HepG2 (cell line): ENCODE measurements around the gene LSR. TPM values are rescaled to one million over a fixed set of nuclear protein-coding genes. Genes with fewer than 3 reads are reported as not detected.
A peak's percentile ranks its signal among the peaks of the same experiment; 100 is the strongest.

Experiments used
- ATAC-seq: fragments of 200-7000 bp; cut with Tn5 transposase; 3 replicates; pipeline ENCODE4 v1.9.1; 2020; ENCODE audit warnings: mild to moderate bottlenecking, moderate library complexity
- BruUV-seq: library from RNA; stranded (reverse); fragments of 400-500 nt; replicated peaks from 2 replicates; lab custom pipeline; 2021; lab: Mats Ljungman, UMichigan
- CTCF ChIA-PET: fragments of 300-600 bp; formaldehyde crosslinking; extraction: SDS; loops from one replicate; lab custom pipeline; 2021; ENCODE audit warnings: low total read pairs, inconsistent platforms, low intra/inter-chr PET ratio; lab: Yijun Ruan, JAX
- POLR2A ChIA-PET: fragments of 350-600 bp; sonication (Branson Sonifier 250); formaldehyde crosslinking; loops from one replicate; lab custom pipeline; 2020; ENCODE audit warnings: antibody characterized with exemption, inconsistent platforms; lab: Yijun Ruan, JAX
- DNase-seq: peaks from one replicate; pipeline ENCODE4 v3.0.0-alpha.2; 2015; ENCODE audit warnings: low spot score
- FAIRE-seq: peaks from 3 replicates; lab custom pipeline; 2011; peaks lifted over from hg19 to GRCh38; lab: Jason Lieb, UNC
- H2AFZ ChIP-seq: one replicate; pipeline ENCODE4 v1.6.1; 2011; ENCODE audit warnings: low read length, inconsistent platforms
- H3K27ac ChIP-seq: fragments of 300-600 bp; 3 replicates; pipeline ENCODE4 v1.8.0; 2011; ENCODE audit warnings: mixed run types, mild to moderate bottlenecking, mixed read lengths, low read length, inconsistent platforms; ENCODE audit not compliant: insufficient read depth; ENCODE audit errors: extremely low read length
- H3K27me3 ChIP-seq, 2 experiments: fragments of 200-600 bp in 1 of 2; 2 replicates in 1 of 2; 3 replicates in 1 of 2; pipeline versions ENCODE4 v1.6.0 to v1.8.0; 2011; ENCODE audit warnings: low read length in 2 of 2, mild to moderate bottlenecking in 2 of 2, moderate library complexity in 2 of 2, inconsistent platforms in 1 of 2; ENCODE audit not compliant: insufficient read depth in 2 of 2, control insufficient read depth in 1 of 2
- H3K36me3 ChIP-seq, 2 experiments: fragments of 200-600 bp in 1 of 2; replicated peaks in 1 of 2; 2 replicates in 1 of 2; 3 replicates in 1 of 2; pipeline versions ENCODE4 v1.5.1 to v1.8.0; 2011; ENCODE audit warnings: low read length in 2 of 2, inconsistent platforms in 1 of 2; ENCODE audit not compliant: insufficient read depth in 2 of 2, control insufficient read depth in 1 of 2
- H3K4me1 ChIP-seq: 2 replicates; pipeline ENCODE4 v1.5.1; 2012; ENCODE audit warnings: low read length, inconsistent platforms; ENCODE audit not compliant: insufficient read depth
- H3K4me2 ChIP-seq: 2 replicates; pipeline ENCODE4 v1.6.0; 2011; ENCODE audit warnings: low read depth, low read length, inconsistent platforms
- H3K4me3 ChIP-seq, 3 experiments: fragments of 200-600 bp in 1 of 3; sonication (generic), shearing (Covaris generic) in 1 of 3; replicated peaks in 1 of 3; 2 replicates each; pipeline ENCODE4 v1.5.1; 2011 to 2016; ENCODE audit warnings: low read length in 3 of 3, inconsistent platforms in 2 of 3, low read depth in 2 of 3, mild to moderate bottlenecking in 2 of 3, control low read depth in 1 of 3, mixed read lengths in 1 of 3; ENCODE audit not compliant: insufficient read depth in 1 of 3
- H3K79me2 ChIP-seq: one replicate; pipeline ENCODE4 v1.6.1; 2011; ENCODE audit warnings: low read length, inconsistent platforms; ENCODE audit not compliant: insufficient read depth
- H3K9ac ChIP-seq: 2 replicates; pipeline ENCODE4 v1.6.0; 2011; ENCODE audit warnings: mild to moderate bottlenecking, low read depth, low read length, inconsistent platforms; ENCODE audit not compliant: insufficient read depth
- H3K9me3 ChIP-seq: 2 replicates; pipeline ENCODE4 v1.5.1; 2012; ENCODE audit warnings: mild to moderate bottlenecking, low read length
- H4K20me1 ChIP-seq: 2 replicates; pipeline ENCODE4 v1.6.0; 2011; ENCODE audit warnings: inconsistent platforms, mild to moderate bottlenecking, low read length, moderate library complexity; ENCODE audit not compliant: insufficient read depth
- AHR ChIP-seq: IDR thresholded peaks from 2 replicates; pipeline ENCODE4 v1.6.1; 2018; ENCODE audit warnings: missing genetic modification reagents, missing compliant biosample characterization
- AKNA ChIP-seq: sonication (generic); formaldehyde crosslinking; IDR thresholded peaks from 2 replicates; pipeline ENCODE4 v1.4.0; 2020; ENCODE audit warnings: missing genetic modification reagents, borderline replicate concordance
- ETV6 ChIP-seq: sonication (generic); formaldehyde crosslinking; conservative IDR thresholded peaks from 2 replicates; pipeline ENCODE4 v1.4.0; 2020; ENCODE audit warnings: missing genetic modification reagents
- FOXA3 ChIP-seq: IDR thresholded peaks from 2 replicates; pipeline ENCODE4 v1.6.1; 2016; ENCODE audit warnings: missing genetic modification reagents, missing compliant biosample characterization
- HNF4G ChIP-seq, 2 experiments: sonication (generic) in 1 of 2; formaldehyde crosslinking in 1 of 2; IDR thresholded peaks; 2 replicates each; pipeline versions ENCODE4 v1.4.0 to v1.6.1; 2011 to 2020; ENCODE audit warnings: borderline replicate concordance in 2 of 2, low read depth in 2 of 2, mild to moderate bottlenecking in 2 of 2, low read length in 1 of 2, missing genetic modification reagents in 1 of 2, moderate library complexity in 1 of 2
- HNRNPL ChIP-seq: fragments of 200-400 bp; formaldehyde crosslinking; IDR thresholded peaks from 2 replicates; pipeline ENCODE4 v1.6.1; 2017; ENCODE audit warnings: mild to moderate bottlenecking, low read depth, low read length
- XBP1 ChIP-seq: sonication (generic); formaldehyde crosslinking; IDR thresholded peaks from 2 replicates; pipeline ENCODE4 v1.5.0; 2020; ENCODE audit warnings: missing genetic modification reagents
- ZBTB8A ChIP-seq: sonication (generic); formaldehyde crosslinking; IDR thresholded peaks from 2 replicates; pipeline ENCODE4 v1.4.0; 2020; ENCODE audit warnings: mild to moderate bottlenecking, low read depth, missing genetic modification reagents, borderline replicate concordance
- ZNF235 ChIP-seq: sonication (generic); formaldehyde crosslinking; IDR thresholded peaks from 2 replicates; pipeline ENCODE4 v1.8.1; 2023; ENCODE audit warnings: mild to moderate bottlenecking, missing genetic modification reagents, borderline replicate concordance
- ZNF562 ChIP-seq: sonication (generic); formaldehyde crosslinking; IDR thresholded peaks from 2 replicates; pipeline ENCODE4 v1.8.0; 2022; ENCODE audit warnings: missing genetic modification reagents, borderline replicate concordance
- ZNF605 ChIP-seq: sonication (generic); formaldehyde crosslinking; IDR thresholded peaks from 2 replicates; pipeline ENCODE4 v1.8.0; 2022; ENCODE audit warnings: mild to moderate bottlenecking, missing genetic modification reagents
- WGBS: methylation state at CpG from one replicate; pipeline ENCODE4 v1.1.6; 2017; ENCODE audit warnings: low lambda C conversion rate; 5-methylcytosine and 5-hydroxymethylcytosine counted together
- in situ Hi-C: cut with HindIII; loops from 2 replicates; pipeline ENCODE4 v1.10.0; 2017; ENCODE audit warnings: low pct_unique_long_range_greater_than_20kb; ENCODE audit not compliant: extremely low pct_ligation_motif_present
- intact Hi-C: fragments of 100-400 bp; cut with micrococcal nuclease; formaldehyde crosslinking; loops from one replicate; pipeline ENCODE4 v1.10.0; 2022; ENCODE audit not compliant: unreplicated experiment
- polyA plus RNA-seq, 8 experiments: library from polyadenylated mRNA; depleted of rRNA in 3 of 8; stranded (reverse) in 7 of 8; unstranded in 1 of 8; fragments of >200 nt; fragmentation: Illumina TruSeq in 4 of 8; extraction: Trizol in 4 of 8; gene quantifications; 2 replicates each; pipeline versions ENCODE4 v1.2.1 to v1.2.3, GENCODE V29; 2011 to 2016; ENCODE audit warnings: low read depth in 4 of 8, missing spikeins in 1 of 8, mixed read lengths in 1 of 8; ENCODE audit not compliant: insufficient read depth in 1 of 8
- total RNA-seq, 5 experiments: library from RNA; depleted of rRNA; stranded (reverse); fragments of >200 nt; fragmentation: Illumina TruSeq; extraction: Trizol; gene quantifications; 2 replicates each; pipeline ENCODE4 v1.2.3, GENCODE V29; 2016; ENCODE audit warnings: low read depth in 1 of 5
- TF ChIP-seq, protein P1 (sequence below): sonication (generic); formaldehyde crosslinking; IDR thresholded peaks from 2 replicates; pipeline ENCODE4 v1.4.0; 2020; ENCODE audit warnings: missing genetic modification reagents, borderline replicate concordance

Gene LSR
- total and polyA plus RNA-seq, 2 of the 13 experiments (the other 11 are each of a cell fraction or from before 2014, with no cell fraction given): 29.2 to 79.2 TPM

DNA sequence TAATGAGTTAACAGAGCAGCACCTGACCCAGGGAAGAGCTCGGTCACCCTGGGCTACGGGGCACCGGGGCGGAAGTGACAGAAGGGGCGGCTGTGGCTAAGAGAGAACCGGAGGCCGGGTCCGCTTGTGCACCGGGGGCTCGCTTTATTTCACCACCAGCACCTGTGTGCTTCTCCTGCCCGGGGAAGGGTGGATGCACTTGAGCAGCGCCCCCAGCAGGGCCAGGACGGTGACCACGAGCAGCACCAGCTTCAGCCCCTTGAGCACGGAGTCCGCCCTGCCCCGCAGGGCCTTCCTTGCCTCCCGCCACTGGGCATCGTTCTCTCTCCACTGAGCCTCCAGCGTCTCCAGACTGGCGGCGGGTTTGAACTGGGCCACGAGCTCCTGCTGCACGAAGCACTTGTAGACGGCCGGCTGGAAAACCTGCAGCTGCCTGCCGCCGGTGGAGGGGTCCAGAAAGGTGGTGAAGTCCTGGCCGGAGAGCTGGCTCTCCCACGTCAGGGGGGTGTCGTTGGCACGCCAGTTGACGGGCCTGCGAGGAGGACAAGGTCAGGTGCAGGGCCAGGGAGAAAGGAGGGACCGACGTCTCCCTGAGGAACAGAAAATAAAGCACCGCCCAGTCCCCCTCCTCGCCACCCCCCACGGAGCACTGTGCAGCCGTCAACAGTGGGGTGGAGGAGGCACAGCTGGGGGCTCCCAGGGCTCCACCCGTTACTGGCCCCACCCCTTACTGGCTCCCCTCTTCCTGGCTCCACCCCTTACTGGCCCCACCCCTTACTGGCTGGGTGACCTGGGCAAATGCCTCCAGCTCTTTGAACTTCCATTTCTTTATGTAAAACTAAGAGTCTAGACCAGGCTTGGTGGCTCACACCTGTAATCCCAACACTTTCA is 23.9 kb upstream of the LSR start:
- POLR2A ChIA-PET: no interaction called here
- no peaks in the 10 kb centered on the region for H3K9me3 ChIP-seq
- no peak overlapping the region for H3K27ac ChIP-seq
- in situ Hi-C loops: no loop called here
- FAIRE-seq: no peak
- no peak for DNase-seq
- no peaks in the 10 kb centered on the region for H4K20me1 ChIP-seq
- peak; percentile 26; the same call in 1 of the 3 replicates for ATAC-seq
- H3K4me1 ChIP-seq: no peaks in the 10 kb centered on the region
- intact Hi-C loops: no loop called here
- H3K9ac ChIP-seq: no peak overlapping the region
- H3K27me3 ChIP-seq: peaks cover 0 to 6% of the 10 kb centered on the region in 2 experiments; a peak in 2 of 5 replicates
- 54% methylated on average over 16 of the region's 41 CpGs for WGBS
- H3K79me2 ChIP-seq: no peaks in the 10 kb centered on the region
- no TSS peak for BruUV-seq
- H3K4me3 ChIP-seq: no peak overlapping the region
- no peak overlapping the region for H2AFZ ChIP-seq
- H3K36me3 ChIP-seq: no peaks in the 10 kb centered on the region
- CTCF ChIA-PET: no interaction called here
- no peak overlapping the region for H3K4me2 ChIP-seq
- TF ChIP-seq XBP1 (CRISPR knock-in tag) (no peak), AKNA (CRISPR knock-in tag) (no peak), HNRNPL (no peak), ZNF605 (CRISPR knock-in tag) (no peak), HNF4G (IDR thresholded peaks at IDR 0.05; ENCODE audit: borderline replicate concordance, low read depth, low read length) (no peak), HNF4G (CRISPR knock-in tag; IDR thresholded peaks at IDR 0.05; ENCODE audit: borderline replicate concordance, low read depth) (no peak), FOXA3 (CRISPR knock-in tag) (no peak), ETV6 (CRISPR knock-in tag) (no peak), ZNF562 (no peak), ZNF235 (CRISPR knock-in tag) (no peak), ZBTB8A (CRISPR knock-in tag) (no peak), AHR (CRISPR knock-in tag) (no peak)
- TF ChIP-seq, protein P1, sequence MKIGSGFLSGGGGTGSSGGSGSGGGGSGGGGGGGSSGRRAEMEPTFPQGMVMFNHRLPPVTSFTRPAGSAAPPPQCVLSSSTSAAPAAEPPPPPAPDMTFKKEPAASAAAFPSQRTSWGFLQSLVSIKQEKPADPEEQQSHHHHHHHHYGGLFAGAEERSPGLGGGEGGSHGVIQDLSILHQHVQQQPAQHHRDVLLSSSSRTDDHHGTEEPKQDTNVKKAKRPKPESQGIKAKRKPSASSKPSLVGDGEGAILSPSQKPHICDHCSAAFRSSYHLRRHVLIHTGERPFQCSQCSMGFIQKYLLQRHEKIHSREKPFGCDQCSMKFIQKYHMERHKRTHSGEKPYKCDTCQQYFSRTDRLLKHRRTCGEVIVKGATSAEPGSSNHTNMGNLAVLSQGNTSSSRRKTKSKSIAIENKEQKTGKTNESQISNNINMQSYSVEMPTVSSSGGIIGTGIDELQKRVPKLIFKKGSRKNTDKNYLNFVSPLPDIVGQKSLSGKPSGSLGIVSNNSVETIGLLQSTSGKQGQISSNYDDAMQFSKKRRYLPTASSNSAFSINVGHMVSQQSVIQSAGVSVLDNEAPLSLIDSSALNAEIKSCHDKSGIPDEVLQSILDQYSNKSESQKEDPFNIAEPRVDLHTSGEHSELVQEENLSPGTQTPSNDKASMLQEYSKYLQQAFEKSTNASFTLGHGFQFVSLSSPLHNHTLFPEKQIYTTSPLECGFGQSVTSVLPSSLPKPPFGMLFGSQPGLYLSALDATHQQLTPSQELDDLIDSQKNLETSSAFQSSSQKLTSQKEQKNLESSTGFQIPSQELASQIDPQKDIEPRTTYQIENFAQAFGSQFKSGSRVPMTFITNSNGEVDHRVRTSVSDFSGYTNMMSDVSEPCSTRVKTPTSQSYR (CRISPR knock-in tag): no peak
